K562 (cell line): ENCODE results near the gene COL15A1. TPM values are rescaled to one million over a fixed set of nuclear protein-coding genes. Genes with fewer than 3 reads are reported as not detected.

Experiments used
- ATAC-seq: fragments of 200-7000 bp; cut with Tn5 transposase; 3 replicates; pipeline ENCODE4 v1.9.1; 2020; ENCODE audit warnings: moderate library complexity
- BruUV-seq: library from RNA; stranded (reverse); fragments of 400-500 nt; replicated peaks from 2 replicates; lab custom pipeline; 2021; lab: Mats Ljungman, UMichigan
- CTCF ChIA-PET: fragments of 300-600 bp; formaldehyde crosslinking; extraction: SDS; loops from one replicate; lab custom pipeline; 2021; ENCODE audit warnings: low intra/inter-chr PET ratio; lab: Yijun Ruan, JAX
- POLR2A ChIA-PET: fragments of 300-600, 350-650 bp; sonication (Branson Sonifier 250); formaldehyde crosslinking; extraction: SDS; loops from one replicate; lab custom pipeline; 2021; ENCODE audit warnings: antibody characterized with exemption, inconsistent platforms; lab: Yijun Ruan, JAX
- DNase-seq, 4 experiments: peaks; one replicate each; pipeline versions ENCODE4 v3.0.0 to v3.0.0-alpha.2; 2011 to 2018; ENCODE audit warnings: low spot score in 3 of 4, mixed read lengths in 3 of 4; ENCODE audit errors: extremely low read depth in 1 of 4
- FAIRE-seq: peaks from 2 replicates; lab custom pipeline; 2011; peaks lifted over from hg19 to GRCh38; lab: Jason Lieb, UNC
- H2AFZ ChIP-seq: 2 replicates; pipeline ENCODE4 v1.6.0; 2011; ENCODE audit warnings: low read depth, low read length, control low read depth, inconsistent platforms
- H3K27ac ChIP-seq: fragments of 200-600 bp; 3 replicates; pipeline ENCODE4 v1.8.0; 2011; ENCODE audit warnings: low read depth, mild to moderate bottlenecking, control low read depth, inconsistent platforms, low read length, moderate library complexity, mixed read lengths; ENCODE audit errors: extremely low read depth
- H3K27me3 ChIP-seq, 2 experiments: fragments of 300-600 bp in 1 of 2; 2 replicates in 1 of 2; 3 replicates in 1 of 2; pipeline versions ENCODE4 v1.6.0 to v1.8.0; 2011; ENCODE audit warnings: inconsistent platforms in 2 of 2, low read length in 2 of 2, mild to moderate bottlenecking in 1 of 2, mixed read lengths in 1 of 2, moderate library complexity in 1 of 2; ENCODE audit not compliant: control insufficient read depth in 2 of 2, insufficient read depth in 2 of 2
- H3K36me3 ChIP-seq: fragments of 300-600 bp; 3 replicates; pipeline ENCODE4 v1.8.0; 2011; ENCODE audit warnings: mild to moderate bottlenecking, low read length, inconsistent platforms; ENCODE audit not compliant: control insufficient read depth, insufficient read depth
- H3K4me1 ChIP-seq, 2 experiments: fragments of 200-600 bp in 1 of 2; replicated peaks in 1 of 2; 2 replicates in 1 of 2; 3 replicates in 1 of 2; pipeline versions ENCODE4 v1.5.1 to v1.8.0; 2011; ENCODE audit warnings: inconsistent platforms in 2 of 2, low read length in 2 of 2, mild to moderate bottlenecking in 1 of 2, mixed read lengths in 1 of 2, moderate library complexity in 1 of 2; ENCODE audit not compliant: control insufficient read depth in 2 of 2, insufficient read depth in 2 of 2
- H3K4me2 ChIP-seq: 2 replicates; pipeline ENCODE4 v1.6.1; 2011; ENCODE audit warnings: low read length, control low read depth, inconsistent platforms, mixed read lengths; ENCODE audit not compliant: insufficient read depth
- H3K4me3 ChIP-seq: fragments of 200-600 bp; sonication (generic), shearing (Covaris generic); 2 replicates; pipeline ENCODE4 v1.5.1; 2016; ENCODE audit warnings: control low read depth, inconsistent platforms
- H3K79me2 ChIP-seq: fragments of 200-600 bp; 3 replicates; pipeline ENCODE4 v1.8.0; 2011; ENCODE audit warnings: low read length, inconsistent platforms; ENCODE audit not compliant: control insufficient read depth, insufficient read depth
- H3K9ac ChIP-seq, 2 experiments: 2 replicates each; pipeline versions ENCODE4 v1.6.0 to v1.6.1; 2011; ENCODE audit warnings: low read depth in 2 of 2, low read length in 2 of 2, control low read depth in 1 of 2, inconsistent platforms in 1 of 2, mild to moderate bottlenecking in 1 of 2, mixed read lengths in 1 of 2; ENCODE audit not compliant: insufficient read depth in 1 of 2
- H3K9me1 ChIP-seq: one replicate; pipeline ENCODE4 v1.6.0; 2011; ENCODE audit warnings: inconsistent platforms, mild to moderate bottlenecking, low read length, moderate library complexity; ENCODE audit not compliant: control insufficient read depth, insufficient read depth
- H3K9me3 ChIP-seq: replicated peaks from 2 replicates; pipeline ENCODE4 v1.5.1; 2011; ENCODE audit warnings: low read depth, low read length, inconsistent platforms; ENCODE audit not compliant: control insufficient read depth, insufficient read depth
- H4K20me1 ChIP-seq: replicated peaks from 2 replicates; pipeline ENCODE4 v1.6.1; 2011; ENCODE audit warnings: low read length, inconsistent platforms, mixed read lengths; ENCODE audit not compliant: control insufficient read depth, insufficient read depth
- BDP1 ChIP-seq: IDR thresholded peaks from 3 replicates; pipeline ENCODE4 v1.6.1; 2011; ENCODE audit not compliant: insufficient read length, insufficient read depth
- FOS ChIP-seq: IDR thresholded peaks from 3 replicates; pipeline ENCODE4 v1.6.1; 2011; ENCODE audit not compliant: insufficient read length; ENCODE audit errors: extremely low read depth
- FOXA3 ChIP-seq, 2 experiments: fragments of 450-650 bp in 1 of 2; sonication (generic) in 1 of 2; formaldehyde crosslinking; IDR thresholded peaks in 1 of 2; conservative IDR thresholded peaks in 1 of 2; 2 replicates each; pipeline versions ENCODE4 v1.4.0 to v1.8.0; 2020 to 2022; ENCODE audit warnings: mild to moderate bottlenecking in 2 of 2, missing genetic modification reagents in 1 of 2
- HNRNPLL ChIP-seq: fragments of 200-400 bp; formaldehyde crosslinking; IDR thresholded peaks from 2 replicates; pipeline ENCODE4 v1.6.1; 2017; ENCODE audit warnings: low read length, low read depth, mild to moderate bottlenecking; ENCODE audit not compliant: poor library complexity, severe bottlenecking
- MTA3 ChIP-seq: fragments of 450-650 bp; formaldehyde crosslinking; IDR thresholded peaks from 2 replicates; pipeline ENCODE4 v1.6.1; 2017; ENCODE audit warnings: mild to moderate bottlenecking, borderline replicate concordance
- NONO ChIP-seq, 2 experiments: fragments of 200-400 bp in 1 of 2; fragments of 450-650 bp in 1 of 2; formaldehyde crosslinking in 1 of 2; IDR thresholded peaks; 2 replicates each; pipeline ENCODE4 v1.6.1; 2017; ENCODE audit warnings: low read depth in 2 of 2, mild to moderate bottlenecking in 2 of 2, moderate library complexity in 2 of 2, low read length in 1 of 2
- TEAD2 ChIP-seq: fragments of 450-650 bp; IDR thresholded peaks from 2 replicates; pipeline ENCODE4 v1.6.1; 2016; ENCODE audit warnings: missing genetic modification characterization, control low read depth, missing compliant biosample characterization
- WHSC1 ChIP-seq: IDR thresholded peaks from one replicate; pipeline ENCODE4 v1.6.1; 2012; ENCODE audit warnings: low read length, control low read depth, inconsistent platforms
- ZFP30 ChIP-seq: fragments of 250-450 bp; sonication (Bioruptor Pico); IDR thresholded peaks from 2 replicates; pipeline ENCODE4 v1.8.0; 2022; ENCODE audit warnings: moderate library complexity, mild to moderate bottlenecking, inconsistent platforms, borderline replicate concordance
- ZNF57 ChIP-seq: fragments of 450-650 bp; formaldehyde crosslinking; IDR thresholded peaks from 2 replicates; pipeline ENCODE4 v1.4.0; 2020; ENCODE audit warnings: mild to moderate bottlenecking, moderate library complexity
- ZNF668 ChIP-seq: fragments of 250-450 bp; sonication (Bioruptor Pico); IDR thresholded peaks from 2 replicates; pipeline ENCODE4 v1.8.0; 2022; ENCODE audit warnings: mild to moderate bottlenecking, inconsistent platforms
- WGBS: fragments of 100-300 bp; shearing (Covaris generic); methylation state at CpG from one replicate; pipeline ENCODE4 v1.1.6; 2016; ENCODE audit warnings: low coverage, mixed read lengths; ENCODE audit not compliant: insufficient coverage; ENCODE audit errors: missing lambda C conversion rate; 5-methylcytosine and 5-hydroxymethylcytosine counted together
- in situ Hi-C: fragments of 300-500 bp; cut with MboI; formaldehyde crosslinking; loops from 4 replicates; pipeline ENCODE4 v1.15.0; 2018; ENCODE audit warnings: inconsistent platforms, mixed read lengths
- intact Hi-C: fragments of 100-400 bp; cut with micrococcal nuclease; formaldehyde crosslinking; loops from 2 replicates; pipeline ENCODE4 v1.14.2; 2022
- polyA plus RNA-seq, 8 experiments: library from polyadenylated mRNA; depleted of rRNA in 4 of 8; stranded (reverse) in 5 of 8; unstranded in 3 of 8; fragments of >200 nt; fragmentation: Nextera tagmentation in 2 of 8; fragmentation: Illumina TruSeq in 1 of 8; extraction: Ambion mirVana in 2 of 8; extraction: Trizol in 1 of 8; gene quantifications; 2 replicates each; pipeline versions ENCODE4 v1.2.1 to v1.2.3, GENCODE V29; 2011 to 2014; ENCODE audit warnings: inconsistent platforms in 1 of 8, missing spikeins in 1 of 8
- total RNA-seq, 7 experiments: library from RNA; depleted of rRNA in 6 of 7; stranded (reverse); fragments of >200 nt in 6 of 7; fragmentation: Illumina TruSeq in 2 of 7; extraction: Trizol in 2 of 7; gene quantifications; 2 replicates each; pipeline versions ENCODE4 v1.2.1 to v1.2.3, GENCODE V29; 2011 to 2021; ENCODE audit warnings: low replicate concordance in 1 of 7
- TF ChIP-seq, protein P1 (sequence below): fragments of 450-650 bp; IDR thresholded peaks from 2 replicates; pipeline ENCODE4 v1.7.0; 2016; ENCODE audit warnings: borderline replicate concordance
- TF ChIP-seq, protein P2 (sequence below): fragments of 250-450 bp; sonication (Bioruptor Pico); IDR thresholded peaks from 2 replicates; pipeline ENCODE4 v1.4.0; 2020; ENCODE audit warnings: mild to moderate bottlenecking, moderate library complexity
- TF ChIP-seq, protein P3 (sequence below): fragments of 250-450 bp; sonication (Bioruptor Pico); IDR thresholded peaks from 2 replicates; pipeline ENCODE4 v1.4.0; 2020; ENCODE audit warnings: borderline replicate concordance
- TF ChIP-seq, protein P4 (sequence below): fragments of 250-450 bp; sonication (Bioruptor Pico); IDR thresholded peaks from 2 replicates; pipeline ENCODE4 v1.5.0; 2021; ENCODE audit warnings: mild to moderate bottlenecking, borderline replicate concordance

Gene COL15A1
- total and polyA plus RNA-seq, 9 of the 15 experiments (the other 6 are each of a cell fraction or from before 2014, with no cell fraction given), result 0.46 to 5.1 (median 2.6) TPM

DNA sequence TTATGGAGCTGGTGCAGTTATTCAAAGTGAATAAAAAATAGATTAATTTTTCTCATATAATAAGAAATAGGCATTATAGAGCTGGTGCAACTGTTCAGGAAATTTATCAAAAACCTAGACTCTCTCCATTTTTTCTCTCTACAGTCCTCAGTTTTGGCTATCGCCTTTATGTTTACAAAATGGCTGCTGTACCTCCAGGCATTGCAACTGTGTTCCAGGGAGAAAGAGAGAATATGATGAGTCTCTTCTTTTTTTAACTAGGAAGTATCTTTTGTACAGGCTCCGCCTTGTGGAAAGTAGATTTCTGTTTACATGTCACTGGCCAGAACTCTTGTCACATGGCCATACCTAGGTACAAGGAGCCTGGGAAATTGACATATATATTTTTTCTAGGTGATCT, 158.1 kb downstream of the COL15A1 start:
- ATAC-seq, result no peak
- POLR2A ChIA-PET, result interaction anchor here (1.0 to 3.0 kb wide), 4 partner anchors 8 to 26 kb away, joined by 4 to 15 read pairs (median 7); no protein-coding TSS in a partner anchor
- Histone ChIP-seq H4K20me1 (no peaks in the 10 kb centered on the region), H3K27me3 (no peaks in the 10 kb centered on the region), H3K9ac (no peak overlapping the region), H3K4me1 (peaks cover 18 to 19% of the 10 kb centered on the region in 2 experiments), H3K9me3 (no peaks in the 10 kb centered on the region), H3K79me2 (peaks cover 15% of the 10 kb centered on the region), H3K4me3 (no peak overlapping the region), H3K27ac (no peak overlapping the region), H3K4me2 (no peak overlapping the region), H2AFZ (peak overlapping the region; percentile 58), H3K9me1 (no peaks in the 10 kb centered on the region), H3K36me3 (no peaks in the 10 kb centered on the region)
- 92% methylated on average over 2 of the region's 2 CpGs for WGBS
- in situ Hi-C loops (no loop called here), intact Hi-C loops (no loop called here)
- BruUV-seq, result no TSS peak
- CTCF ChIA-PET, result no interaction called here
- no peak for DNase-seq
- FAIRE-seq, result no peak
- TF ChIP-seq MTA3 (no peak), FOXA3 (CRISPR knock-in tag; conservative IDR thresholded peaks at IDR 0.05 in 1 of 2, IDR thresholded peaks at IDR 0.05 in 1 of 2) (no peak), NONO (IDR thresholded peaks at IDR 0.05; ENCODE audit: low read depth in 2 of 2, low read length in 1 of 2) (no peak), HNRNPLL (no peak), ZNF57 (no peak), FOS (no peak), ZNF668 (CRISPR knock-in tag) (no peak), WHSC1 (no peak), TEAD2 (tag) (no peak), BDP1 (no peak), ZFP30 (CRISPR knock-in tag) (no peak)
- TF ChIP-seq, protein P1, sequence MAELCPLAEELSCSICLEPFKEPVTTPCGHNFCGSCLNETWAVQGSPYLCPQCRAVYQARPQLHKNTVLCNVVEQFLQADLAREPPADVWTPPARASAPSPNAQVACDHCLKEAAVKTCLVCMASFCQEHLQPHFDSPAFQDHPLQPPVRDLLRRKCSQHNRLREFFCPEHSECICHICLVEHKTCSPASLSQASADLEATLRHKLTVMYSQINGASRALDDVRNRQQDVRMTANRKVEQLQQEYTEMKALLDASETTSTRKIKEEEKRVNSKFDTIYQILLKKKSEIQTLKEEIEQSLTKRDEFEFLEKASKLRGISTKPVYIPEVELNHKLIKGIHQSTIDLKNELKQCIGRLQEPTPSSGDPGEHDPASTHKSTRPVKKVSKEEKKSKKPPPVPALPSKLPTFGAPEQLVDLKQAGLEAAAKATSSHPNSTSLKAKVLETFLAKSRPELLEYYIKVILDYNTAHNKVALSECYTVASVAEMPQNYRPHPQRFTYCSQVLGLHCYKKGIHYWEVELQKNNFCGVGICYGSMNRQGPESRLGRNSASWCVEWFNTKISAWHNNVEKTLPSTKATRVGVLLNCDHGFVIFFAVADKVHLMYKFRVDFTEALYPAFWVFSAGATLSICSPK, result no peak
- TF ChIP-seq, protein P2, sequence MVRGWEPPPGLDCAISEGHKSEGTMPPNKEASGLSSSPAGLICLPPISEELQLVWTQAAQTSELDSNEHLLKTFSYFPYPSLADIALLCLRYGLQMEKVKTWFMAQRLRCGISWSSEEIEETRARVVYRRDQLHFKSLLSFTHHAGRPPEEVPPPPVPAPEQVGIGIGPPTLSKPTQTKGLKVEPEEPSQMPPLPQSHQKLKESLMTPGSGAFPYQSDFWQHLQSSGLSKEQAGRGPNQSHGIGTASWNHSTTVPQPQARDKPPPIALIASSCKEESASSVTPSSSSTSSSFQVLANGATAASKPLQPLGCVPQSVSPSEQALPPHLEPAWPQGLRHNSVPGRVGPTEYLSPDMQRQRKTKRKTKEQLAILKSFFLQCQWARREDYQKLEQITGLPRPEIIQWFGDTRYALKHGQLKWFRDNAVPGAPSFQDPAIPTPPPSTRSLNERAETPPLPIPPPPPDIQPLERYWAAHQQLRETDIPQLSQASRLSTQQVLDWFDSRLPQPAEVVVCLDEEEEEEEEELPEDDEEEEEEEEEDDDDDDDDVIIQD (CRISPR knock-in tag), result no peak
- TF ChIP-seq, protein P3, sequence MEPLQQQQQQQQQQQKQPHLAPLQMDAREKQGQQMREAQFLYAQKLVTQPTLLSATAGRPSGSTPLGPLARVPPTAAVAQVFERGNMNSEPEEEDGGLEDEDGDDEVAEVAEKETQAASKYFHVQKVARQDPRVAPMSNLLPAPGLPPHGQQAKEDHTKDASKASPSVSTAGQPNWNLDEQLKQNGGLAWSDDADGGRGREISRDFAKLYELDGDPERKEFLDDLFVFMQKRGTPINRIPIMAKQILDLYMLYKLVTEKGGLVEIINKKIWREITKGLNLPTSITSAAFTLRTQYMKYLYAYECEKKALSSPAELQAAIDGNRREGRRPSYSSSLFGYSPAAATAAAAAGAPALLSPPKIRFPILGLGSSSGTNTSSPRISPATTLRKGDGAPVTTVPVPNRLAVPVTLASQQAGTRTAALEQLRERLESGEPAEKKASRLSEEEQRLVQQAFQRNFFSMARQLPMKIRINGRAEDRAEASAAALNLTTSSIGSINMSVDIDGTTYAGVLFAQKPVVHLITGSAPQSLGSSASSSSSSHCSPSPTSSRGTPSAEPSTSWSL (CRISPR knock-in tag), result no peak
- TF ChIP-seq, protein P4, sequence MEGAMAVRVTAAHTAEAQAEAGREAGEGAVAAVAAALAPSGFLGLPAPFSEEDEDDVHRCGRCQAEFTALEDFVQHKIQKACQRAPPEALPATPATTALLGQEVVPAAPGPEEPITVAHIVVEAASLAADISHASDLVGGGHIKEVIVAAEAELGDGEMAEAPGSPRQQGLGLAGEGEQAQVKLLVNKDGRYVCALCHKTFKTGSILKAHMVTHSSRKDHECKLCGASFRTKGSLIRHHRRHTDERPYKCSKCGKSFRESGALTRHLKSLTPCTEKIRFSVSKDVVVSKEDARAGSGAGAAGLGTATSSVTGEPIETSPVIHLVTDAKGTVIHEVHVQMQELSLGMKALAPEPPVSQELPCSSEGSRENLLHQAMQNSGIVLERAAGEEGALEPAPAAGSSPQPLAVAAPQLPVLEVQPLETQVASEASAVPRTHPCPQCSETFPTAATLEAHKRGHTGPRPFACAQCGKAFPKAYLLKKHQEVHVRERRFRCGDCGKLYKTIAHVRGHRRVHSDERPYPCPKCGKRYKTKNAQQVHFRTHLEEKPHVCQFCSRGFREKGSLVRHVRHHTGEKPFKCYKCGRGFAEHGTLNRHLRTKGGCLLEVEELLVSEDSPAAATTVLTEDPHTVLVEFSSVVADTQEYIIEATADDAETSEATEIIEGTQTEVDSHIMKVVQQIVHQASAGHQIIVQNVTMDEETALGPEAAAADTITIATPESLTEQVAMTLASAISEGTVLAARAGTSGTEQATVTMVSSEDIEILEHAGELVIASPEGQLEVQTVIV, result no peak
